ENCODE data around the gene NSUN7. TPM values are rescaled to one million over a fixed set of nuclear protein-coding genes. Genes with fewer than 3 reads are reported as not detected.

NSUN7 gene
- total RNA-seq, 4 donors from 2014 or later, result 6.8 to 14.1 (median 12.2) TPM; not detected in 1

GRCh38 chr4:40721730-40722171 is 28.0 kb upstream of the NSUN7 start:
- Histone ChIP-seq H3K27me3 (no peaks in the 10 kb centered on the region), H3K4me3 (no peak overlapping the region), H3K36me3 (no peaks in the 10 kb centered on the region), H3K9me3 (no peaks in the 10 kb centered on the region), H3K27ac (no peak overlapping the region), H3K4me1 (no peaks in the 10 kb centered on the region)
- DNase-seq, result no peak
- no peak for TF ChIP-seq POLR2A (IDR thresholded peaks at IDR 0.05)
- no peak for TF ChIP-seq CTCF (IDR thresholded peaks at IDR 0.05)
- intact Hi-C loops (cut with DNase I; ENCODE audit: low total_unique reads), result no loop called here

- intact Hi-C loops (cut with DNase I; ENCODE audit: low total_unique reads), result no loop called here
- no peak overlapping the region for H3K4me3 ChIP-seq
- no peak overlapping the region for H3K27ac ChIP-seq
- DNase-seq, result no peak
- TF ChIP-seq POLR2A (IDR thresholded peaks at IDR 0.05), result no peak
- no peak for TF ChIP-seq CTCF (IDR thresholded peaks at IDR 0.05)
- H3K9me3 ChIP-seq, result no peaks in the 10 kb centered on the region
- H3K4me1 ChIP-seq, result no peaks in the 10 kb centered on the region
- no peaks in the 10 kb centered on the region for H3K36me3 ChIP-seq
- no peaks in the 10 kb centered on the region for H3K27me3 ChIP-seq
Observed at GRCh38 chr4:40722576-40723161, 27.1 kb upstream of the NSUN7 start.

GRCh38 chr4:40723728-40724127 is 26.0 kb upstream of the NSUN7 start:
- TF ChIP-seq POLR2A (IDR thresholded peaks at IDR 0.05), result no peak
- TF ChIP-seq CTCF (IDR thresholded peaks at IDR 0.05), result no peak
- H3K27me3 ChIP-seq, result no peaks in the 10 kb centered on the region
- no peak overlapping the region for H3K4me3 ChIP-seq
- H3K9me3 ChIP-seq, result no peaks in the 10 kb centered on the region
- intact Hi-C loops (cut with DNase I; ENCODE audit: low total_unique reads), result no loop called here
- no peaks in the 10 kb centered on the region for H3K4me1 ChIP-seq
- H3K27ac ChIP-seq, result no peak overlapping the region
- no peaks in the 10 kb centered on the region for H3K36me3 ChIP-seq
- no peak for DNase-seq

DNA sequence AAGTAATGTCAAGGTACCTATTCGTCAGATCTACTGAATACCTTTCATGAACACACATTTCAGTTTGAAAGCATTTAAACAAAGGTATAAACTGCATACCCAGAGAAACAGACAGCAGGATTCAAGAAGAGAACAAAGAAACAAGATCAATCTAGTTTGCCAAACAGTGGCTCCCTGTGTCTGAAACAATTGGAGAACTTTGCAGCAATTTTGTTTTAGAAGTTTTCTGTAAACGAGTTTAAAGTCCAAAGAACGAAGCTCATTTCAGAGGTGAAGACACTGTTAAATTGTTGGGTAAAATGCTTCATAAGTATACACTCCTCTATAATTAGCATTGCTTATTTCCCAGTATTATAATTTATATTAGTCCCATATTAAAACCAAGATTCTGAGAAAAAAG is 21.4 kb upstream of the NSUN7 start:
- Histone ChIP-seq H3K27me3 (no peaks in the 10 kb centered on the region), H3K36me3 (no peaks in the 10 kb centered on the region), H3K4me3 (no peak overlapping the region), H3K9me3 (no peaks in the 10 kb centered on the region), H3K27ac (no peak overlapping the region), H3K4me1 (no peaks in the 10 kb centered on the region)
- intact Hi-C loops (cut with DNase I; ENCODE audit: low total_unique reads), result no loop called here
- no peak for DNase-seq
- TF ChIP-seq POLR2A (IDR thresholded peaks at IDR 0.05) (no peak), CTCF (IDR thresholded peaks at IDR 0.05) (no peak)

DNA sequence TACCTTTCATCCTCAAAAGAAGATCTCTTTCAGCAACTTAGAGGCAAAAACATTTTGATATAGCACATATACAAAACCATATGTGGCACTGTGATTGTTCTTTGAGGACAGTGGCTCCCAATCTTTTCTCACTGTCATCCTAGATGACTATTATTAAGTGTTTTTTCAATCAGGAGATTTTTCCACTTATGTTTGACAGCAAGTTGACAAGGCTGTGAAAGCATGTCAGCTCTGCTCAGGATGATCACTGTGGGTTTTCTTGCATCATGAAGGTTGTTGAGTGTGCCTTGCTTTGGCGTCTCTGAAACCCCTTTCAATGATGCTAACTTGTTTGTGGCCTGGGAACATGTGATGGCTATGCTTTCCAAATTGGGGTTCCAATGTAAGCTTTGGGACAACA is 20.2 kb upstream of the NSUN7 start:
- Histone ChIP-seq H3K4me1 (no peaks in the 10 kb centered on the region), H3K27me3 (no peaks in the 10 kb centered on the region), H3K36me3 (no peaks in the 10 kb centered on the region), H3K27ac (no peak overlapping the region), H3K9me3 (no peaks in the 10 kb centered on the region), H3K4me3 (no peak overlapping the region)
- DNase-seq, result no peak
- TF ChIP-seq POLR2A (IDR thresholded peaks at IDR 0.05) (no peak), CTCF (IDR thresholded peaks at IDR 0.05) (no peak)
- intact Hi-C loops (cut with DNase I; ENCODE audit: low total_unique reads), result no loop called here

Measured in uterus (tissue), 4 donors.